Lower leg skin (tissue), 4 donors: ENCODE results near the gene LARP1. TPM values are rescaled to one million over a fixed set of nuclear protein-coding genes. Genes with fewer than 3 reads are reported as not detected.
A peak's percentile ranks its signal among the peaks of the same experiment; 100 is the strongest.

Experiments
- DNase-seq, 2 donors: peaks; one replicate each; pipeline ENCODE4 v3.0.0-alpha.2; 2019; ENCODE audit warnings: low spot score in 2 of 2
- H3K4me3 ChIP-seq: fragments of 200-600 bp; sonication (generic); 2 replicates; pipeline ENCODE4 v1.5.1; 2017; ENCODE audit warnings: mild to moderate bottlenecking, low read depth; ENCODE audit not compliant: poor library complexity, severe bottlenecking
- POLR2A ChIP-seq, 2 donors: fragments of 450-650 bp; IDR thresholded peaks; one replicate each; pipeline ENCODE4 v1.6.1; 2016 to 2017; ENCODE audit warnings: antibody characterized with exemption in 2 of 2, mild to moderate bottlenecking in 1 of 2, moderate library complexity in 1 of 2
- WGBS, 2 donors: methylation state at CpG; one replicate each; pipeline ENCODE4 v1.1.5; 2018; 5-methylcytosine and 5-hydroxymethylcytosine counted together
- intact Hi-C: fragments of 100-400 bp; cut with DNase I; formaldehyde crosslinking; loops from one replicate; pipeline ENCODE4 v1.15.0; 2023; ENCODE audit warnings: low total_unique reads
- total RNA-seq, 4 donors: library from RNA; depleted of rRNA; stranded (reverse); fragments of >200 nt; gene quantifications; one replicate each; pipeline ENCODE4 v1.1.0, GENCODE V29; 2016
- TF ChIP-seq, protein P1 (sequence below), 3 donors: fragments of 450-650 bp; IDR thresholded peaks; one replicate each; pipeline ENCODE4 v1.5.1; 2016; ENCODE audit warnings: antibody characterized with exemption in 3 of 3, mild to moderate bottlenecking in 3 of 3, moderate library complexity in 2 of 3

Gene LARP1
- total RNA-seq, 4 donors from 2014 or later = 96.0 to 115 (median 104) TPM

DNA sequence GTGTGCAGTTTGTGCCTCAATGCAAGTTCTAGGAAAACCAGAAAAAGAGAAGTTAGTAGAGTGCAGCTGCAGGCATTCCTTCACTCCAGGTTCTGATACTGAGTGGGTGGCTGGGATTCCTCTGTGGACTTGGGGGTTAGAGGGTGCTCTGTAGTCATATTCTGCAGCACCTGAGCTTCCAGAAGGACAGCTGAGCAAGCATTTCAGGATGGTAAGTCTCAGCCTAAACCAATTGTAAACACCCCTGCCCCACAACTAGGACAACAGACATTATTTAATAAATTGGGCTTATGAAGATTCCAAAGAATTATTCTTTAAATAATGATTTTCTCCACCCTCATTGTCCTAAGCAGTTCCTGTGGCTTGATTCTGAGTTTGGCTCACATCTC lies 86.1 kb downstream of the LARP1 start:
- intact Hi-C loops = no loop called here
- TF ChIP-seq POLR2A (IDR thresholded peaks at IDR 0.05) = no peak
- TF ChIP-seq, protein P1, sequence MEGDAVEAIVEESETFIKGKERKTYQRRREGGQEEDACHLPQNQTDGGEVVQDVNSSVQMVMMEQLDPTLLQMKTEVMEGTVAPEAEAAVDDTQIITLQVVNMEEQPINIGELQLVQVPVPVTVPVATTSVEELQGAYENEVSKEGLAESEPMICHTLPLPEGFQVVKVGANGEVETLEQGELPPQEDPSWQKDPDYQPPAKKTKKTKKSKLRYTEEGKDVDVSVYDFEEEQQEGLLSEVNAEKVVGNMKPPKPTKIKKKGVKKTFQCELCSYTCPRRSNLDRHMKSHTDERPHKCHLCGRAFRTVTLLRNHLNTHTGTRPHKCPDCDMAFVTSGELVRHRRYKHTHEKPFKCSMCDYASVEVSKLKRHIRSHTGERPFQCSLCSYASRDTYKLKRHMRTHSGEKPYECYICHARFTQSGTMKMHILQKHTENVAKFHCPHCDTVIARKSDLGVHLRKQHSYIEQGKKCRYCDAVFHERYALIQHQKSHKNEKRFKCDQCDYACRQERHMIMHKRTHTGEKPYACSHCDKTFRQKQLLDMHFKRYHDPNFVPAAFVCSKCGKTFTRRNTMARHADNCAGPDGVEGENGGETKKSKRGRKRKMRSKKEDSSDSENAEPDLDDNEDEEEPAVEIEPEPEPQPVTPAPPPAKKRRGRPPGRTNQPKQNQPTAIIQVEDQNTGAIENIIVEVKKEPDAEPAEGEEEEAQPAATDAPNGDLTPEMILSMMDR (IDR thresholded peaks at IDR 0.05) = no peak

DNA sequence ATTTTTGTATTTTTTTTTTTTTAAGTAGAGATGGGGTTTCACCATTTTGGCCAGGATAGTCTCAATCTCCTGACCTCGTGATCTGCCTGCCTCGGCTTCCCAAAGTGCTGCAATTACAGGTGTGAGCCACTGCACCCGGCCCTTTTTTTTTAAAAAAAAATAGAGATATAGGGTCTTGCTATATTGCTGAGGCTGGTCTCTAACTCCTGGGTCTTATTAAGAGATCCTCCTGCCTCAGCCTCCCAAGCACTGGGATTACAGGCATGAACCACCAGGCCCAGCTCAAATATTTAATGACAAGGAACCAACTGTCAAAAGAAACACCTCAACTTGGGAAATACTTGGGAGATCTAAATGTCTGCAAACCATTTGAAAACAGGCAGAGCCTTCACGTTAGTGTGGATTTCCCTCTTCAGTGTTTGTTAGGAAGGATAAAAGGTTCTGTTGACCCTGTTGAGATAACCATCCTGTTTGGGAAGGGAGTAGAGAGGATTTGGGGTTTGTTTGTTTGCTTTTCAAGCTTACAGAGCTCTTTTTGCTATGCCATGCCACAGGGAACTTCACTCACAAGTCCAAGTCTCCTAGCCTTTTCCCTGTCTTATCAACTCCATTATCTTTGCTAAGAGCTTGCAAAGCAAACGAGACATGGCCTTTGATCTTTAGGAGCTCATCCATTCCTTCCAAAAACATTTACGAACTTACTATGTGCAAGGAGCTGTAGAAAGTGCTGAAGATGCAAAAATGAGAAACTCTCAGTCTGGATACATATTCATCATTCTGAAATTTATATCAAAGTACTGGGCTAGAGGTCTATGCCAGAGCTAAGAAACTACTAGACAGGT lies 87.7 kb downstream of the LARP1 start:
- no peak for DNase-seq
- TF ChIP-seq, protein P1 (IDR thresholded peaks at IDR 0.05) = no peak
- TF ChIP-seq POLR2A (IDR thresholded peaks at IDR 0.05) = no peak

More for the DNA sequence above, 86.1 kb downstream of the LARP1 start:
- H3K4me3 ChIP-seq = no peak overlapping the region
- no peak for DNase-seq

DNA sequence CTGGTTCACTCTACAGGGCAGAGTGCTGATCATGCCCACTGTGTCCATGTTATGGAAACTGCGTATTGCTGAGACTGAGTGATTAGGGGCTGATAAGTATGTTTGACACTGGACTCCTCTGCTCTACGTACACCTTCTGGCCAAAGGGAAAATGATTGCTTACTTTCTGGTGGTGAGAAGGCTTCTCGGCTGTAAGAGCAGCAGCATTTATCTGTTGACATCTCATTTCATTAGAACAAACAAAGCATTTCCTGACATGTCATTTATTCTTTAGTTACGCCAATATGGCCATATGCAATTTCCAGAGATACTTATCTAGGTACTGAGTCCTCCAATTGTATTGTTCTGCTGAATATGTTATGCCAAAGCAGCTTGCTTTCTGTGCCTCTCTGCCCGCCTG lies 89.6 kb downstream of the LARP1 start:
- WGBS, 2 donors = 83 to 86% methylated on average over 5 of the region's 5 CpGs
- TF ChIP-seq POLR2A (IDR thresholded peaks at IDR 0.05) = no peak
- TF ChIP-seq, protein P1 (IDR thresholded peaks at IDR 0.05) = no peak
- no peak for DNase-seq

More for the DNA sequence above, 87.7 kb downstream of the LARP1 start:
- intact Hi-C loops = no loop called here
- 89 to 94% methylated on average over 6 of the region's 6 CpGs for WGBS, 2 donors
- H3K4me3 ChIP-seq = no peak overlapping the region

DNA sequence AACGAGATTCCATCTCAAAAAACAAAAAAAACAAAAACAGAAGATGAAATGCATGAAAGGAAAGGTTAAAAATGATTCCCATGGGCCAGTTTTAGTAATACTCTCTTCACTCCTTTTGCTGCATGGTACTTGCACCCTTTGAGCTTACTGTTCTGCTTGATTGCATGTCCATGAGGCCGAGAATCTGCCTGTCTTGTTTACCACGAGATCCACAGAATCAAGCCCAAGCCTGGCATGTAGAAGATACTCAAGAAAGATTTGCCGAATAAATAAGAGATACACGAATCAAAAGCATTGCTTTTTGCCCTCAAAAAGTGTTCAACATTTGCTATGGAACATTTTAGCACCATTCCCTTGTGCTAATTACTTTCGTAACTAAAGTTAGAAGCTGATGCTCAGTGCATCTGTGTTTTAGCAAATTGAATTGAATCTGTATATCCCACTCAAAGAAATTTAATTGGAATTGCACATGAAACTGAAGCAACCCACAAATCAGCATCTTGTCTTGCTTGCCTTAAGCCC lies 94.1 kb downstream of the LARP1 start:
- H3K4me3 ChIP-seq = peak overlapping the region; percentile 41
- 59 to 60% methylated on average over 6 of the region's 6 CpGs for WGBS, 2 donors

More for the DNA sequence above, 89.6 kb downstream of the LARP1 start:
- intact Hi-C loops = no loop called here
- H3K4me3 ChIP-seq = no peak overlapping the region

GRCh38 chr5:154849791-154850201 lies 94.6 kb downstream of the LARP1 start:
- DNase-seq = no peak
- WGBS, 2 donors = 20 to 29% methylated on average over 2 of the region's 2 CpGs
- H3K4me3 ChIP-seq = peak overlapping the region; percentile 41
- intact Hi-C loops = no loop called here
- TF ChIP-seq, protein P1 (IDR thresholded peaks at IDR 0.05) = no peak
- no peak for TF ChIP-seq POLR2A (IDR thresholded peaks at IDR 0.05)

More for the DNA sequence above, 94.1 kb downstream of the LARP1 start:
- no peak for TF ChIP-seq POLR2A (IDR thresholded peaks at IDR 0.05)
- TF ChIP-seq, protein P1 (IDR thresholded peaks at IDR 0.05) = no peak
- intact Hi-C loops = no loop called here
- no peak for DNase-seq
